HG03066 (cell line): ENCODE measurements around the gene CLRN3.

ENCODE experiments used
- ATAC-seq: cut with Tn5 transposase; IDR thresholded peaks from one replicate; pipeline ENCODE4 v1.9.1; 2021; ENCODE audit warnings: low read depth; ENCODE audit not compliant: unreplicated experiment

CLRN3 gene

DNA sequence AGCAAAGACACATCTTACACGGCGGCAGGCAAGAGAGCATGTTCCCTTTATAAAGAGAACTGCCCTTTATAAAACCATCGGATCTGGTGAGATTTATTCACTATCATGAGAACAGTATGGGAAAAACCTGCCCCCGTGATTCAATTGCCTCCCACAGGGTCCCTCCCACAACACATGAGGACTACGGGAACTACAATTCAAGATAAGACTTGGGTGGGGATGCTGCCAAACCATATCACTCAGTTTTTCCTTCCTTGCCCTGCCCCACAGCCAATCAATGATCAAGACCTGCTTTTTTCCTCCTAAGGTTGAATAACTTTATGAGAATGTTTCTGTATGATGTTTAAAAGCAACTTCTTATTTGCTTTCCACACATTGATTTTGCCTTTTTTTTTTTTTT is 11.0 kb upstream of the CLRN3 start:
- no peak for ATAC-seq

DNA sequence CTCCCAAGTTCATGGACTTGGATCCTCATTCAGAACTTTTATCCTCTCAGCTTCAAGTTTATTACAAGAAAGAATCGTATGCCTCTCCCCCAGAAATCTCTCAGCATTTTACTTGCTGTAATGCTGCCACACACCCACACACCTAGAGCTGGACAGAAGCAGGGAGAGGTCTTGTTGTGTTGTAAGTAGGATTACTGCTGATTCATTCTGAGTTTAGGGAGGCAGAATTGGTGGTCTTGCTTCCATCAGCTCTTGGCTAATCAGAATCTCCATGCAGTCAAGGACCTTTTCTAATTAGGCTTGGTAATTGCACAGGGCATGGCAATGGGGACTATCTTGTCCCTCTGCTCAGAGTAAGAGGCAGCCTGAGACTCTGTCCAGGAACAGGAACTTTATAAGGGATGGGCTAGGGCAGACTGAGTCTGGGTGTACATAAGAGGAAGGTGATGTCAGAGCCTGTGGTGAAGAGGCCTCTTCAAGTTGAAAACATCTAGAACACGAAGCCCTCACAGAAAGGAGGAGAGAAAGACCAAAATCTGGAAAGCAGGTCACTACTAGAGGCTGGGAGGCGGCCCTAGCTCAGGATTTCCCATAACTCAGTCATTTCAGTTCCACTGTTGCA is 7.1 kb upstream of the CLRN3 start:
- no peak for ATAC-seq

DNA sequence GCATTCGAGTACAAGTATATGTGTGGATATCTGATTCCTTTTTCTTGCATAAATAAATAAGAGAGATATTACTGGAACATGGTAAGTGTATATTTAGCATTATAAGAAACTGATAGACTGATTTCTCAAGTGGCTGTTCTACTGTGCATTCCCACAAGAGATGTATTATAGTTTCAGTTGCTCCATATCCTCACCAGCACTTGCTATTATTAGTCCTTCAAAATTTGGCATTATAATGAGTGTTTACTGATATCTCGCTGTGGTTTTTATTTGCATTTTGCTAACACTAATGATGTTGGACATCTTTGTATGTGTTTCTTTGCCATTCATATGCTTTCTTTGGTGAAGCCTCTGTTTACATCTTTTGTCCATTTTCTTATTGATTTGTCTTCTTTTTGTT is 4.4 kb upstream of the CLRN3 start:
- no peak for ATAC-seq

- ATAC-seq = no peak
Measured at GRCh38 chr10:127896590-127896989, 3.8 kb upstream of the CLRN3 start.

DNA sequence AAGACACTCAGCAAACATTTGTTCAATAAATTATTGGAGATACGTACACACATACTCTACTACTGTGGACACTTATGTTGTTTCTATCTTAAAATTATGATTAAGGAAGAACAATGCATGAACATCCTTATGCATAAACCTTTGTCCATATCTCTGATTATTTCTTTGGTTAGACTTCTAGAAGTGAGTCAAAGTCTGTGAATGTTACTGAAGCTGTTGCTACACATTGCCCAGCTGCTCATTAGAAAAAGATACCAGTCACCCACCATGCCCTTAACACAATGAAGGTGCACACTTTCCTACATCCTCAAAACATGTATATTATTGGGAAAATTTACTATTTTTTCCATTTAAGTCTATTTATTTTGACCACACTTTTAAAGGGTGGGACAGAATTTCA is 1.4 kb upstream of the CLRN3 start:
- no peak for ATAC-seq

DNA sequence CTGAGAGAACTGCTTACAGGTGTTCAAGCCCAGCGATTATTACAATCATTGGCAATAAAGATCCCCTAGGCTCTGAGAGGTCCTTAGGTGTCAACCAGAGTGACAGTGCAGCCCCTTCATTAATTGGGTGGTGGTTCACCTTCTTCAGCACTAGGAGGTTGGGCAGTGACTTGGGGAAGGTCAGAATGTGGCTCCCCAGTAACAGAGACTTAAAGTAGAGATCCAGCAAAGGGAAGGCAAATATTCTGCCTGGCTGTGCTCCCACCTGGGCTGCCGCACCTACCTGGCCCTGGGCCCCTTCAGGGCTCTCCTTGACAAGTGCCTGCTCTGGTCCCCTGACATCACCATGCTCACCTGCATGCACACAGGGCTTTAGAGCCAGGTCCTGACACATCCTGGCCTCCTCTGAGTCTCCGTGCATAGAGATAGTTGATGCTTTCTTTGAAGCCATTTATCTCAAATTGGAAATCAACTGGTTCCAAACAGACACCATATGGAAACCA is 1.9 kb downstream of the CLRN3 start:
- no peak for ATAC-seq

DNA sequence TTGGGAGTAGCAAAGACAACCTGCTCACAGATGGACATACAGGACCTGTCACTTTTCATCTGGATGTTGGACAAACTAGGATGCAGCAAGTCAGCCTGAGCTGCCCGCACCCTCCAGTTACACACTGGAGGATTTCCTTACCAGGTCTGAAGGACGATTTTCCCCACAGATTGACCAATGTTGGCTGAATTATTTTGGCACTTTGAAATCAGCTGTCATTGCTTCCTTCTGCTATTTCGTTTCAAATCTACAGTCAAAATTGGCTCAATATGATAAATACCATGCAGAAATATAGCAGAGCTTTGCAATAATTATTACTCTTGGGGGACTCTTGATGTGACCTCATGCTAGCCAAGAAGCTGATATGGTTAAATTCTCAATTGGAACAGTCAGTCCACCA is 2.5 kb downstream of the CLRN3 start:
- no peak for ATAC-seq

DNA sequence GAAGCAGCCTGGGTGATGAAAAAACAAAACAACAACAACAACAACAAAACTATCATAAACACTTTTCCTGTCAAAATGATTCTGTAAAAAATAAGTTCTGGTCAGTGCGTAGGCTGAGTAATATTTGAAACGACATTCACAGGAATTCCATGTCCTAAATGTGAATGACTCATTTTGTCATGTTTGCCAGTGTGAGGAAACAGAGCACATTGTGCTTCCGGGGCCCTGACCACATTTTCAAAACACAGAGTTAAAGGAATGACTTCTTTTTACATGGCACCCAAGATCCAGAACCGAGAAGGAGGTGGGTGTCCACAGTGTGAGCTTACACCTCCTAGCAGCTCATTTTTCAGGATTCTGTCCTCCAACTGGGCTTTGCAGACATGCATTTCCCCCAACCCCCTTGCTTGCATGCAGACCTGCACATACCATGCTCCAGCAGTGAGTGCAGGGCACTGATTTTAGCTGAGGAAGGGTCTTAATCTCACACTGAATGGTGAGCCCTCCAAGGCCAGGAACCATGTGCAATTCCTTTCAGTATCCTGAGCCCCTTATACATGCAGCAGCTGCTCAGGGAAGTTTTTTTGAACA is 3.0 kb downstream of the CLRN3 start:
- ATAC-seq = no peak

DNA sequence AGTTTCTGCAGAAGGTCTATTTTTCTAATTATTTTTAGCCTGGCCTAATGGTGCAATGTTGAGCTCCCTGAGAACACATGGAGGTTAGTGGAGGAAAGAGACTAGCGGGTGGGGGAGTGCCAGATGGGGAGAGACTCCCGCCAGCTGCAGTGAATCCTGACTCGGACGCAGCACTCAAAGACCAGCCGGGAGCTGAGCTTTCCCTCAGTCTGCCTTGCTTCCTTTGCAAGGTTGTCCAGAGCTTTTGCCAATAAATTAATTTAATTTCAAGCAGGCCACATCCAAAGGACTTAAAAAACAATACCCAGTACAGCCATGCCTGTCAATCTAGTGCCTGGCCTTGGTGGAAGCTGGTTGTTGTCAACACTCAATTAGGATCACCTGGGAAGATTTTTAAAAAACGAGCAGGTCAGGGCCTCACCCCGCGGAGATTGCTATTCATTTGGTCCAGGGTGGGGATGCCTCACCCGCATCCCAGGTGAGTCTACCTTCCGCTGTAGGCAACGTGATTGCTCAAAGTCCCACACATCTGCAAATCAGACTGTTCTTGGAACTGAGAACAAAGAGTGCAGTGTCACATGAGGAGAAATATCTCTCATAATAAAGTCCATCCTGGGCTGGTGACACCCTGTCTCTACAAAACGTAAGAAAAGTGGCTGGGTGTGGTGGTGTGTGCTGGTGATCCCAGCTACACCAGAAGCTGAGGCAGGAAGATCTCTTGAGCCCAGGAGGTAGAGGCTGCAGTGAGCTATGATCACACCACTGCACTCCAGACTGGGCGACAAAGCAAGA is 4.0 kb downstream of the CLRN3 start:
- no peak for ATAC-seq

DNA sequence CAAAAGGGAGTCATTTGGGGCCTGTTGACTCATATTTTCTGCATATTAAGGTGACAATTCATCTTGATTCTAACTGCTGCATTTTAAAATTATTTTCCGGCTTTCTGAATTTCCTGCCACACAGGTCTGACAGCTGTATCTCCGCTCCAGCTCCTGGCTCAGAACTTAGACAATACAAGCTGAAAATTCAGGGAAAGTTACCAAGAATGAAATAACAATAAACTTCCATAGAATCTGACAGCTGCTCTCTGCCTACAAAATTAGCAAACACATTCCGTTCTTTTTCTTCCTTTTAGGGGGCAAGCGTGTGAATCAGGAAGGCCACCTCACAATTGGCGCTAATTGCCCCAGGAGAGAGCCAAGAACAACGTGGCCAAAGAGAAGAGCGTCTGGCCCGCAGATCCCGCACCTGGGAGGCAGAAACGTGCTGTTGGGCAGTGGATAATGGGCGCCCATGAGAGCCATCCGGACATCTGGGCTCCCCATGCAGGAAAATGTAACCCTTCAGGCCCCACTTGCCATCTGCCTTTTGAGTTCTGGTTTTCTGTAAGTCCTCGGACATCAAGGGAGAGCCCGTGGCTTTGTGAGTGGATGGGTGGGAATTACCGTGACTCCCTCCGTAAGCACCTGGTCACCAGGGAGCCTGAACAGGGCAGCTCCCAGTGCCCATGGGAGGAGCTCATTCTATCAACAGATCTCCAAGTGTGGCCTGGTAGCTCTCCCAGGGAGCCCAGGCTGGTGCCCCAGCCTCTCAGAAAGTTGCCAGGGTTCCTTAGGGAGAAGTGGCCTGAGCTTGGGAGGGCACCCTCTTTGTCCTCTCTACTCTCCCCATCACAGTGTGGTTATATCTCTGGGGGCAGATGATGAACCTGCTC is 5.0 kb downstream of the CLRN3 start:
- no peak for ATAC-seq

DNA sequence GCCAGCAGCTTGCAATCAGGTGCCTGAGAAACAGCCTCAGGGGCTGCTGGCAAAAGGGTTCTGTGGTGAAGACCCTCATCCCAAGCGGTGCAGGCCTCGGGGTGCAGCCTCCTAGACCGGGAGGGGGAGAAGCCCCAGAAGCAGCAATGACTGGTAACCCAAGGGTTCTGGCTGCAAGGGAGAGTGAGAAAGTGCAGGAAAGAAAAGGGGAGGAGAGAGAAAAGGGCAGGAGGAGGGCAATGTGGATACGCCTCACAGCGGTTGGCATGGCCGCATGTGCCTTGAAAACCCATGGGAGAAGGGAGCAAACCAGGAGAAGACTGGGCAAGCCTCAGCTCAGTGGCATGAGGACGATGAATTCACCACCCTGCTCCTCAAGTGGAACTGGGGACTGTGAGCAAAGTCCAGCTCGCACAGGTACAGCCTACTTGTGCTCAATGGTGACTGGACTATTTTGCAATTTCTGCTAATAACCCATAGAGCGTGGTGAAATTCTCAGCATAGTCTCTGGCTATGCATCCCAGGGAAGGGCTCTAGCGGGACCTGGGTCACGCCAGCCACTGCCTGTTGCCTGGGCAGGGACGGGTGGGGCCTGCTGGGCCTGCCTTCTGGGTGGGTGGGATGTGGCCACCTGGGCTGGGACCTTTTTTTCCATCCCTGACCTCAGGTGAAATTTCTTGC is 6.2 kb downstream of the CLRN3 start:
- no peak for ATAC-seq

- no peak for ATAC-seq
Measured at GRCh38 chr10:127884501-127884900, 8.2 kb downstream of the CLRN3 start.

GRCh38 chr10:127883516-127883915 is 9.2 kb downstream of the CLRN3 start:
- ATAC-seq = no peak

DNA sequence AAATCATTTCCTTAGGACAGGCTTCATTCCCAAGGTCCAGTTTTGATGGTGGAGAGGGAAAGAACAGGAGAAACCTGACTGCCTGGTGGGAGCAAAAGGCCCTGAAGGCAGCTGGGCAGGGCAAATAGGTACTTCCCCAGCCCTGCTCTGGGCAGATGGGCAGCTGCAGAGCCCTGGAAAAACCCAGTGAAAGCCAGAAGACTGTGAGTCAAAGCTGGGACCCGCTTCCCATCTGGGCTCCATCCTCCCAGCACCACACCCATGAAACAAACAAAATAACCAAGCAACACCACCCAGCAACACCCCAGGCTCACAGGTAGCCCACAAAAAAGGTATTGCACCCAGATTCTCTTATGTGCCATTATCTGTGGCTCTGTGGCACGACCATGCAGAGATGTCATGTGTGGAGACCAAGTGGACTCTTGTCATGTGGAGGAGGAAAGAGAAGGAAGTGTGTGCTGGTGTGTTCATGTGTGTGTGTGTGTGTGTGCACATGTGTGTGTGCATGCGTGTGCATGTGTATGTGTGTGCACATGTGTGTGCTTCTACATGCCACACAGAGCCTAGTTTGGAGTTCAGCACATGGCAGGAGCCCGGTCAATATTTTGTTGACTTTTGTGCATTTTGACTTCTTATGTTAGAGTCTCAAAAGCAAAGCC is 9.8 kb downstream of the CLRN3 start:
- ATAC-seq = no peak

DNA sequence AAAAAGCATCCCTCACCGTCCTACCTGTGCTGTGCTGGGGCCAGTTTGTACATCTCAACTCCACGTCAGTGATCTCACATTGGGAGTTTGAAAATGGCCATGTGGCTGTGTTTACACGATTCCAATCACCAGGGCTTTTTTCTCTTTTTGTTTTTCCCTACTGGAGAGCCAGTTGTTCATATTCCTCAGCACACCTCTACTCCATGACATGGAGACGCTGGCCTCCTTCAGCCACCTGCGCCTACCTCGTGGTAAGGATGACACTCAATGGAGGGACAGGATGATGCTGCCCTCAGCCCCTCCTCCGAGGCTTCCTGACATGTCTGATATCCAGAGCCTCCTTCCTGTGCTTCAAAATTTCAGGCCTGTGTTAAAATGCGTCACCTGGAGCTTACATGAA is 10.3 kb downstream of the CLRN3 start:
- no peak for ATAC-seq

DNA sequence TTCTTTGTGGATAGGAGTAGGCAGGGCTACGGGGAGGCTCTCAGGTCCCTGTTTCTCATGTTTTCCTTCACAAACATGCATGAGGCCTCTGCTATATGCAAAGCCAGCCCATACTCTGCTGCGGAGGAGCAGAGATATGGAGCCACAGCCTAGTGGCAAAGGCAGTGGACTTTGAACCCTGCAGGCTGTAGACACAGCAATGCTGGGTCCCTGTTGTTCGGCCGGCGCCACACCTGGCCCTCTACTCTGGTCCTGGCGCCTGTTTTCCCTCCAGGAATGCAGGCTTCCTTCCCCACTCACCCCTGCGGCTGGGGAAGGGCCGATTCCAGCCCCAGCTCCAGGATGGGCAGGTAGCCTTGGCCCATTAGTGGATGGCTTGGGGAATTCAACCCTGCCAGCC is 11.5 kb downstream of the CLRN3 start:
- no peak for ATAC-seq

GRCh38 chr10:127880557-127880956 is 12.2 kb downstream of the CLRN3 start:
- no peak for ATAC-seq

GRCh38 chr10:127878475-127879055 is 14.2 kb downstream of the CLRN3 start:
- ATAC-seq = no peak

- no peak for ATAC-seq
Measured at GRCh38 chr10:127877699-127878098, 15.0 kb downstream of the CLRN3 start.
